ENCODE results near the gene PTGDR2.

PTGDR2 gene

GRCh38 chr11:60810151-60810550 is 45.6 kb downstream of the PTGDR2 start:
- no peak overlapping the region for H3K27ac Mint-ChIP-seq
- peaks cover 16% of the 10 kb centered on the region for H3K27me3 Mint-ChIP-seq
- no peak for DNase-seq
- no peaks in the 10 kb centered on the region for H3K36me3 Mint-ChIP-seq
- CTCF ChIA-PET, result interaction anchor here (0.6 kb wide), 1 partner anchor 32 kb away, joined by 3 read pairs; no protein-coding TSS in a partner anchor
- no peak overlapping the region for H3K4me3 Mint-ChIP-seq
- H3K4me1 Mint-ChIP-seq, result peaks cover 7% of the 10 kb centered on the region
- no peaks in the 10 kb centered on the region for H3K9me3 Mint-ChIP-seq

- H3K4me3 Mint-ChIP-seq, result no peak overlapping the region
- no peak overlapping the region for H3K27ac Mint-ChIP-seq
- peaks cover 7% of the 10 kb centered on the region for H3K4me1 Mint-ChIP-seq
- H3K36me3 Mint-ChIP-seq, result no peaks in the 10 kb centered on the region
- CTCF ChIA-PET, result no interaction called here
- H3K27me3 Mint-ChIP-seq, result peaks cover 16% of the 10 kb centered on the region
- H3K9me3 Mint-ChIP-seq, result no peaks in the 10 kb centered on the region
- no peak for DNase-seq
These were observed 46.1 kb downstream of the PTGDR2 start for GRCh38 chr11:60809691-60810090.

DNA sequence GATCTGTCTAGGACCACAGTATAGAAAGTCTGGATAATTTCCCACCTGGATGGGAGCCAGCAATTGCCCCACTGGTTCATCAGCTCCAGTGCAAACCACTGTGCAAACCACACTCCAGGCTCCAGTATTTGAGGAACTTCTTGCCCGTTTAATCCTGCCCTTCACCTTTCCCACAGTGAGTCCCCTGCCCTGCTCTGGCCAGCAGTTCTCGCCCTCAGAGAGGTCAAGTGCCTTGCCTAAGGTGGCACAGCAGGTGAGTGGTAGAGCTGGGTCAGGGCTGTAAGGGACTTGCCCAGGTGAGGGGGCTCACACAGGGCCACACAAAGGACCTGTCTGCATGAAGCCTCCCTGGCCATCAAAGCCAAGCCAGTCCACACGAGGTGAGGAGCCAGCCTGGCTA is 46.5 kb downstream of the PTGDR2 start:
- peaks cover 7% of the 10 kb centered on the region for H3K4me1 Mint-ChIP-seq
- H3K4me3 Mint-ChIP-seq, result no peak overlapping the region
- no peaks in the 10 kb centered on the region for H3K36me3 Mint-ChIP-seq
- no peak for DNase-seq
- CTCF ChIA-PET, result no interaction called here
- no peak overlapping the region for H3K27ac Mint-ChIP-seq
- H3K27me3 Mint-ChIP-seq, result peaks cover 16% of the 10 kb centered on the region
- no peaks in the 10 kb centered on the region for H3K9me3 Mint-ChIP-seq

DNA sequence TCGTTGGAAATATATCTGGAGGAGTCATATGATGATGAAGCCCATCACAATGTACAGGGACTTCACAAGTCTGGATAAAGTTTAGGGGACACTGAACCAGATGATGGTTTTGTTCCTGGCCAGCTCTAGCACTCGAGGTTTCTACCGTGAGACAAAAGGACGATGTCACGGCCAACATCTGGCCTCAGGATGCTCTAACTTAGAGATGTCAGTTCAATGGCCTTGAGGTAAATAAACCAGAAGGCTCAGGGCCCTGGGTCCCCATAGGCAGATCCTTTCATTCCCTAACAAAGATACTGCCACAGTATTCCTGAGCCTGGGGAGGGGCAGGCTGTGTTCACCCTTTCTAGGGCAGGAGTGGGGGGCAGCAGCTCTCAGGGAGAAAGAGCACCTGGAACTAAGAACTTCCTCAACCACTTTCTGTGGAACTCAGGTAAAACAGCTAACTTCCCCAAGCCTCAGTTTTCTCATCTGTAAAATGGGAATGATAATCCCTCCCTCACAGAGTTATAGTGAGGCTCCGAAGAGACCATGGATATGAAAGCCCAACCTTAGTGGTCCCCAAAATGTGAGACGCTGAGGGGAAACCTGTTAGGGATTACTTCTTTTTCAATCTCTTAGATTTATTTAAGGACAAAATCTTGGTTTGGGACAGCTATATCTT is 52.3 kb downstream of the PTGDR2 start:
- CTCF ChIA-PET, result no interaction called here
- peaks cover 24% of the 10 kb centered on the region for H3K27me3 Mint-ChIP-seq

GRCh38 chr11:60801194-60801593 is 54.6 kb downstream of the PTGDR2 start:
- no peak for DNase-seq
- H3K27ac Mint-ChIP-seq, result no peak overlapping the region
- H3K27me3 Mint-ChIP-seq, result peaks cover 34% of the 10 kb centered on the region
- no peaks in the 10 kb centered on the region for H3K36me3 Mint-ChIP-seq
- CTCF ChIA-PET, result interaction anchor here (0.7 kb wide), 1 partner anchor 17 kb away, joined by 3 read pairs; no protein-coding TSS in a partner anchor
- no peak overlapping the region for H3K4me3 Mint-ChIP-seq
- H3K9me3 Mint-ChIP-seq, result no peaks in the 10 kb centered on the region
- H3K4me1 Mint-ChIP-seq, result no peaks in the 10 kb centered on the region

More for the DNA sequence above, 52.3 kb downstream of the PTGDR2 start:
- H3K36me3 Mint-ChIP-seq, result no peaks in the 10 kb centered on the region
- no peak overlapping the region for H3K4me3 Mint-ChIP-seq
- no peaks in the 10 kb centered on the region for H3K9me3 Mint-ChIP-seq
- no peak overlapping the region for H3K27ac Mint-ChIP-seq
- H3K4me1 Mint-ChIP-seq, result no peaks in the 10 kb centered on the region
- no peak for DNase-seq
